Endodermal cell (in vitro differentiated cells): ENCODE results near the gene GBP7. TPM values are rescaled to one million over a fixed set of nuclear protein-coding genes. Genes with fewer than 3 reads are reported as not detected.

Source experiments
- DNase-seq: peaks from one replicate; pipeline ENCODE4 v3.0.0-alpha.2; 2017
- H3K27ac ChIP-seq: 2 replicates; pipeline ENCODE4 v1.5.1; 2013; ENCODE audit warnings: mild to moderate bottlenecking, low read depth, low read length, moderate library complexity
- H3K27me3 ChIP-seq: 2 replicates; pipeline ENCODE4 v1.6.1; 2013; ENCODE audit warnings: mild to moderate bottlenecking, low read length, moderate library complexity; ENCODE audit not compliant: insufficient read depth, control insufficient read depth, poor library complexity, severe bottlenecking
- H3K36me3 ChIP-seq: 2 replicates; pipeline ENCODE4 v1.7.0; 2013; ENCODE audit warnings: mild to moderate bottlenecking, low read length, moderate library complexity; ENCODE audit not compliant: control insufficient read depth, insufficient read depth
- H3K4me1 ChIP-seq: one replicate; pipeline ENCODE4 v1.7.0; 2013; ENCODE audit warnings: low read length; ENCODE audit not compliant: control insufficient read depth, insufficient read depth
- H3K4me3 ChIP-seq: 2 replicates; pipeline ENCODE4 v1.5.1; 2013; ENCODE audit warnings: mild to moderate bottlenecking, low read length, moderate library complexity
- H3K9ac ChIP-seq: 2 replicates; pipeline ENCODE4 v1.6.1; 2013; ENCODE audit warnings: mild to moderate bottlenecking, low read length, moderate library complexity; ENCODE audit not compliant: poor library complexity, severe bottlenecking; ENCODE audit errors: extremely low read depth
- H3K9me3 ChIP-seq: 2 replicates; pipeline ENCODE4 v1.6.1; 2013; ENCODE audit warnings: mild to moderate bottlenecking, low read length, moderate library complexity; ENCODE audit not compliant: control insufficient read depth
- H3K27ac Mint-ChIP-seq: 2 replicates; pipeline ENCODE4 v1.8.0; 2020; ENCODE audit warnings: mixed read lengths
- H3K27me3 Mint-ChIP-seq: 2 replicates; pipeline ENCODE4 v1.8.0; 2021; ENCODE audit warnings: mild to moderate bottlenecking, mixed read lengths; ENCODE audit not compliant: insufficient read depth
- H3K36me3 Mint-ChIP-seq: 2 replicates; pipeline ENCODE4 v1.8.0; 2020; ENCODE audit warnings: low read depth, mixed read lengths
- H3K4me1 Mint-ChIP-seq: 2 replicates; pipeline ENCODE4 v1.8.0; 2020; ENCODE audit warnings: mixed read lengths
- H3K4me3 Mint-ChIP-seq: 2 replicates; pipeline ENCODE4 v1.8.0; 2020; ENCODE audit warnings: mild to moderate bottlenecking, moderate library complexity, mixed read lengths
- H3K9me3 Mint-ChIP-seq: 2 replicates; pipeline ENCODE4 v1.8.0; 2020; ENCODE audit warnings: mild to moderate bottlenecking, mixed read lengths
- WGBS, 2 experiments: methylation state at CpG; one replicate each; pipeline versions ENCODE4 v1.1.5 to v1.1.7; 2013; ENCODE audit warnings: missing lambda C conversion rate in 2 of 2, mixed read lengths in 1 of 2; ENCODE audit not compliant: insufficient coverage in 1 of 2, insufficient read length in 1 of 2; 5-methylcytosine and 5-hydroxymethylcytosine counted together
- total RNA-seq, 2 donors: library from RNA; stranded (reverse); fragmentation: NEBNext Ultra II Directional in 1 of 2; extraction: Animal tissue kit (Norgen Biotek cat#: 25700) in 1 of 2; gene quantifications; 2 replicates in 1 of 2; 3 replicates in 1 of 2; pipeline ENCODE4 v1.2.1, GENCODE V29; 2021
- TF ChIP-seq, protein P1 (sequence below): fragments of 200-600 bp; sonication (generic); conservative IDR thresholded peaks from 2 replicates; pipeline ENCODE4 v1.5.0; 2021; ENCODE audit warnings: antibody characterized with exemption, mild to moderate bottlenecking

The GBP7 gene
- total RNA-seq, 2 donors from 2014 or later, result not detected

DNA sequence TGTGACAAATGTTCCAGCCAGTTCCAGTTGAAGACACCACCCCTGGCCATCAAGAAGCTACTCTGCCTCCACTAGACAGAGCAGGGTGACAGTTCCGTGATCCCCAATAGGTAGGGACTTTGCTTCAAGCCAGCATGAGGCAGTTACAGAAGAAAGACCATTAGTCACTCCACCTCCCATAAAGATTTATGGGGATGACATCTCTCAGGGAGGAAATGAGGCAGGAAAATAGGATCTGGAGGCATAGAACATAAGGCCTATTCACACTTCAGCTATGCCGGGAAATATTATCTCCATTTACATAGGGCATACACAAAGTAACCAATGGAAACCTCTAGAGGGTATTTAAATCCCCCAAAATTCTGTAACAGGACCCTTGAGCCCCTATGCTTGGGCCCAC, 3.5 kb upstream of the GBP7 start:
- H3K36me3 ChIP-seq, result no peaks in the 10 kb centered on the region
- H3K27me3 Mint-ChIP-seq, result no peaks in the 10 kb centered on the region
- H3K4me3 Mint-ChIP-seq, result no peak overlapping the region
- peaks cover 8% of the 10 kb centered on the region for H3K4me1 Mint-ChIP-seq
- no peaks in the 10 kb centered on the region for H3K4me1 ChIP-seq
- DNase-seq, result no peak
- H3K4me3 ChIP-seq, result no peak overlapping the region
- TF ChIP-seq, protein P1, sequence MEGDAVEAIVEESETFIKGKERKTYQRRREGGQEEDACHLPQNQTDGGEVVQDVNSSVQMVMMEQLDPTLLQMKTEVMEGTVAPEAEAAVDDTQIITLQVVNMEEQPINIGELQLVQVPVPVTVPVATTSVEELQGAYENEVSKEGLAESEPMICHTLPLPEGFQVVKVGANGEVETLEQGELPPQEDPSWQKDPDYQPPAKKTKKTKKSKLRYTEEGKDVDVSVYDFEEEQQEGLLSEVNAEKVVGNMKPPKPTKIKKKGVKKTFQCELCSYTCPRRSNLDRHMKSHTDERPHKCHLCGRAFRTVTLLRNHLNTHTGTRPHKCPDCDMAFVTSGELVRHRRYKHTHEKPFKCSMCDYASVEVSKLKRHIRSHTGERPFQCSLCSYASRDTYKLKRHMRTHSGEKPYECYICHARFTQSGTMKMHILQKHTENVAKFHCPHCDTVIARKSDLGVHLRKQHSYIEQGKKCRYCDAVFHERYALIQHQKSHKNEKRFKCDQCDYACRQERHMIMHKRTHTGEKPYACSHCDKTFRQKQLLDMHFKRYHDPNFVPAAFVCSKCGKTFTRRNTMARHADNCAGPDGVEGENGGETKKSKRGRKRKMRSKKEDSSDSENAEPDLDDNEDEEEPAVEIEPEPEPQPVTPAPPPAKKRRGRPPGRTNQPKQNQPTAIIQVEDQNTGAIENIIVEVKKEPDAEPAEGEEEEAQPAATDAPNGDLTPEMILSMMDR, result no peak
- no peak overlapping the region for H3K9ac ChIP-seq
- no peaks in the 10 kb centered on the region for H3K27me3 ChIP-seq
- H3K27ac Mint-ChIP-seq, result no peak overlapping the region
- H3K36me3 Mint-ChIP-seq, result peaks cover 3% of the 10 kb centered on the region
- H3K27ac ChIP-seq, result no peak overlapping the region
- H3K9me3 Mint-ChIP-seq, result peaks cover 16% of the 10 kb centered on the region
- peaks cover 9% of the 10 kb centered on the region for H3K9me3 ChIP-seq
- 86 to 90% methylated on average over 1 to 2 of the region's 2 CpGs for WGBS, 2 experiments

DNA sequence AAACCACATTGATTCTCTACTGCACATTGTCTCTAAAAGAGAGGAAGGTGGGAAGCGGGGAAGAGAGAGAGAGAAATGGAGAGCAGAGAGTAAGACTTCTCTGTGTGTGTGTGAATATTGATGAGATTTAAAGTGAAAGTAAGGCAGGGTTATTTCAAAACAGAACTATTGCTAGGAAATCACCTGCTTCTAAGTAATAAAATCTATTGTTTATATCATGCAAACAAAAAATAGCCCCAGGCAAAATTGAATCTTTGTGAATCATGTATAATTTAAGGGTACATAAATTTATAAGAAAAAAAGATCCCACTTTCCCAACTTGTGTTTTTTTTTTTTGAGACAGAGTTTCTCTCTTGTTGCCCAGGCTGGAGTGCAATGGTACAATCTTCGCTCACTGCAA, 1.2 kb upstream of the GBP7 start:
- Histone ChIP-seq H3K36me3 (no peaks in the 10 kb centered on the region), H3K27me3 (no peaks in the 10 kb centered on the region), H3K9ac (no peak overlapping the region), H3K4me3 (no peak overlapping the region), H3K27ac (no peak overlapping the region), H3K4me1 (no peaks in the 10 kb centered on the region), H3K9me3 (no peaks in the 10 kb centered on the region)
- Mint-ChIP-seq H3K27me3 (no peaks in the 10 kb centered on the region), H3K4me1 (peaks cover 6% of the 10 kb centered on the region), H3K9me3 (peaks cover 2% of the 10 kb centered on the region), H3K27ac (no peak overlapping the region), H3K4me3 (no peak overlapping the region), H3K36me3 (peaks cover under 1% of the 10 kb centered on the region)
- 100% methylated on average over 1 to 2 of the region's 2 CpGs for WGBS, 2 experiments
- TF ChIP-seq, protein P1, result no peak
- no peak for DNase-seq

DNA sequence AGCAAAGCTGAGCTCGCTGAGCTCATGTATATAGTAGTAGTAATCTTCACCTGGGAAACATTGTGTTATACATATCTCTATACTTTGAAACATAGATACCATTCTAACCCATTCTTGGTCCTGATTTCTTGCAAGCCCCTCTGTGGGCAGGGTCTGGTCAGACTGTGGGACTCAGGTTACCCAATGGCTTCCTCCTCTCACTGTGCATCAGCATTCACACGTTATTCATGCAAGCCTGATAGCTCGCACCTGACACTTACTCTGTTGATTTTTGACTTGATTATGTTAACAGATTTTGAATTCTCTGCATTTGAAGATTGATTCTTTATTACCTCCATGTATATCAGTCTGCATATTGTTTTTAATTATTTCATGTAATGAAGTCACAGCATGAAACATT, 1.3 kb downstream of the GBP7 start:
- no peaks in the 10 kb centered on the region for H3K9me3 ChIP-seq
- 88% methylated on average over 3 of the region's 3 CpGs; no CpG with 5 or more reads in 1 of the 2 experiments for WGBS, 2 experiments
- Mint-ChIP-seq H3K27ac (no peak overlapping the region), H3K4me1 (no peaks in the 10 kb centered on the region), H3K4me3 (no peak overlapping the region), H3K27me3 (no peaks in the 10 kb centered on the region), H3K9me3 (no peaks in the 10 kb centered on the region), H3K36me3 (no peaks in the 10 kb centered on the region)
- H3K4me1 ChIP-seq, result no peaks in the 10 kb centered on the region
- H3K9ac ChIP-seq, result no peak overlapping the region
- no peaks in the 10 kb centered on the region for H3K27me3 ChIP-seq
- TF ChIP-seq, protein P1, result no peak
- no peak for DNase-seq
- H3K36me3 ChIP-seq, result no peaks in the 10 kb centered on the region
- H3K4me3 ChIP-seq, result no peak overlapping the region
- H3K27ac ChIP-seq, result no peak overlapping the region
